OCI-LY7 (cell line): ENCODE results near the gene EDN1.

ENCODE experiments used
- EZH2phosphoT487 ChIP-seq: fragments of 200-600 bp; sonication (generic); IDR thresholded peaks from 2 replicates; pipeline ENCODE4 v1.6.1; 2018; ENCODE audit warnings: low read depth, borderline replicate concordance, mild to moderate bottlenecking, mixed run types, antibody characterized with exemption, low read length, moderate library complexity, mixed read lengths
- TF ChIP-seq, protein P1 (sequence below): fragments of 200-600 bp; sonication (generic); conservative IDR thresholded peaks from 2 replicates; pipeline ENCODE4 v1.5.1; 2014; ENCODE audit warnings: mild to moderate bottlenecking, antibody characterized with exemption, low read length, moderate library complexity, mixed read lengths

DNA sequence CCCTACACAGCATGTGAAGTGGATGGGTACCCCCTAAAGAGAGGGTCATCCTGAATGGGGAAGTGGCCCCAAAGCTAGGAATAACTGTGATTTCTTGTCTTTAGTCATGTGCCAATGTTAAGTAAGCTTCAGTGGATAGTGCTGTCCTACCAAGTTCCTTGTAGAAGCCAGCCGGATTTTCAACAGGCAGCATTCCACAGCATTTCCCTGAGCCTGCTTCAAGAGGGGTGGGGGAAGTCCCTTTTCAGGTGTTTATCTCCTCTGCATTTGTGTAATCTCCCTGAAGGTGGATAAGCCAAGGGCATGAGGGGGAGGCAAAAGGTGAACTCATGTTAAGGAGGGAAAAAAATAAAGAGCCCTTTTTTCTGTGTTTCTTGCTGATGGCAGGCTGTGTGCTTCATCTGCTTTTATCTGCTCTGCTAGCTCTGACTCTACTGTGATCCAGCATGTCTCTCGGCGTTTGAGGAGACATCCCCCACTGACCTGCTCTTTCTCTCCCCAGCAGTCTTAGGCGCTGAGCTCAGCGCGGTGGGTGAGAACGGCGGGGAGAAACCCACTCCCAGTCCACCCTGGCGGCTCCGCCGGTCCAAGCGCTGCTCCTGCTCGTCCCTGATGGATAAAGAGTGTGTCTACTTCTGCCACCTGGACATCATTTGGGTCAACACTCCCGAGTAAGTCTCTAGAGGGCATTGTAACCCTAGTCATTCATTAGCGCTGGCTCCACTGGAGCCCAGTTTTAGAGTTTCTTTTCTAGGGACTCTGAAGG lies 1.9 kb downstream of the EDN1 start:
- TF ChIP-seq, protein P1, sequence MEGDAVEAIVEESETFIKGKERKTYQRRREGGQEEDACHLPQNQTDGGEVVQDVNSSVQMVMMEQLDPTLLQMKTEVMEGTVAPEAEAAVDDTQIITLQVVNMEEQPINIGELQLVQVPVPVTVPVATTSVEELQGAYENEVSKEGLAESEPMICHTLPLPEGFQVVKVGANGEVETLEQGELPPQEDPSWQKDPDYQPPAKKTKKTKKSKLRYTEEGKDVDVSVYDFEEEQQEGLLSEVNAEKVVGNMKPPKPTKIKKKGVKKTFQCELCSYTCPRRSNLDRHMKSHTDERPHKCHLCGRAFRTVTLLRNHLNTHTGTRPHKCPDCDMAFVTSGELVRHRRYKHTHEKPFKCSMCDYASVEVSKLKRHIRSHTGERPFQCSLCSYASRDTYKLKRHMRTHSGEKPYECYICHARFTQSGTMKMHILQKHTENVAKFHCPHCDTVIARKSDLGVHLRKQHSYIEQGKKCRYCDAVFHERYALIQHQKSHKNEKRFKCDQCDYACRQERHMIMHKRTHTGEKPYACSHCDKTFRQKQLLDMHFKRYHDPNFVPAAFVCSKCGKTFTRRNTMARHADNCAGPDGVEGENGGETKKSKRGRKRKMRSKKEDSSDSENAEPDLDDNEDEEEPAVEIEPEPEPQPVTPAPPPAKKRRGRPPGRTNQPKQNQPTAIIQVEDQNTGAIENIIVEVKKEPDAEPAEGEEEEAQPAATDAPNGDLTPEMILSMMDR = no peak
- no peak for TF ChIP-seq EZH2phosphoT487
